NCI-H1417 (cell line): ENCODE measurements around the gene CPSF4.

Experiments
- DNase-seq, 3 experiments: peaks; one replicate each; lab custom pipeline; 2025; lab: John Stamatoyannopoulos, UW

Gene CPSF4

DNA sequence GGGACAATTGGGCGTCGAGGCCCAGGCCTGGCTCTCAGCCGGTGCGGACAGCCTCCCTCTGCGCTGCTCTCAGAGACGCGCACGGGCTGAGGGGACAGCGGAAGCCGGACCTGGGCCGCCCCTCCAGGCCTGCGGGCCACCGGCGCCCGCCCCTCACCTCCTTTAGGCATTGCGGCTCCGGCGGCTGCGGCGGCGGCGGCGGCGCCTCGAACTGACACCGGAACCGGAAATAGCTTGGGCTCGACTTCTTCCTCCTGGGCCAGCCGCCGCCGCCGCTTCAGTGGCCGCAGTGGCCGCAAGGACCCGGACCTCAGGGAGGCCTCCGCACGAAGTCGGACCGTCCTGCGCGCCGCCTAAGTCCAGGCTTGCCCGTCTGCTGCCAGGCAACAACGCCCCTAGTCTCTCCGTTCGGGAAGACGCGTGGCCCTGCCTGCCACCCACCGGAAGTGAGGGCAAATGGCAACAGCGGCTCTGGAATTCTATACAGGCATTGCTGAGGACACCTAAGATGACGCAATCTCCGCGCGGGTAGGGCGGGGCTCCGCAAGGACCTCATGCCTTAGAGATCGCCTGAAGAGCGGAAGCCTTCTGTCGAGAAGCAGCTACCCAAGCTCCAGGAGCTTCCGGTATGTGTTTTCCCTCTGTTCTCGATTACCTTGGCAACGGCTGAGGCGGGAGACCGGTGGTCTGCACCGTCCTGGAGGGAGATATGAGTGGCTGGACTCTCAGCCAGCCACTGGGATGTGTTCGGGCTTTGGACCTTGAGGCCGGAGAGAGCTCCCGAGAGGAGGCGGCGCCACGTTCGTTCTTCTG, 30.2 kb upstream of the CPSF4 start, which contains the start of the genes BUD31 and PDAP1:
Gene BUD31, plus strand, starts transcription at position 591 of the 813 bp plus-strand sequence. CDS start 2,124 bp downstream, outside the sequence.
Gene PDAP1, minus strand, starts transcription at position 219 of the 813 bp plus-strand sequence. Its CDS starts 49 bp downstream, at position 170.
- peak; percentile 97 to 99 (median 99) for DNase-seq

DNA sequence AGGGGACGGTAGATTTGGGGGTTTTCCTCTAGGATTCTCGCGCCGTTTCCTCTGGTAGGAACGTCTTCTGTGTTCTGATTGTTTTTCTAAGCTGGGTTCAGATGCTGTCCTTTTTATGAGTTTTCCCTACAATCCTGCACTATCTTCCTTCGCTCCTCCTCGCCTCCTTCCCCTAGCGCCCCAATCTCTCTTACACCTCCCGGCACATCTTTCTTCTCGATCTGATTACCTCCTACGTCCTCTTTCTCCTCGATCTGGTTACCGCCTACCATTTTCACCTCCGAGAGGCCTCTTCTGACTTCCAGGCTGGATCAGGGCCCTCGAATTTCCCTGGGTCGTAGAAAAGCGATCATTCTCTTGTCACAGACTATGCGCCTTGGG, 29.6 kb upstream of the CPSF4 start:
- DNase-seq: peak in 1 of 3 experiments; percentile 43

DNA sequence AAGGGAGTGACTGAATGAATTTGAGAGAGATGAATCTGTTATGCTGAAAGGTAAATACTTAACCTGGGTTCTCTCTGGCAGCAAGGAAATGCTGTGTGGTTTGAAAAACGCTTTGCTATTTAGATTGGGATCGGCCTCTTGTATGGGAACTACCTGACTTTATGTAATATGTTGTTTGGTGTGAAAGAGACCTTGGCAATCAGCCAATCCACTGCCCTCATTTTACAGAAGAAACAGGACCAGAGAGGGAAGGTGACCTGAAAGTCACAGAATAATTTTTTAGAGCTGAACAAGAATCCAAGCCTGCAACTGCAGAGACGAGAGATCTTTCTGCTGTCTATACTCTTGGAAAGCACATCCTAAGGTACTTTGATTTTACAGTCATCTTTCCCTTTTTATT, 28.9 kb upstream of the CPSF4 start:
- peak in 1 of 3 experiments; percentile 35 for DNase-seq

DNA sequence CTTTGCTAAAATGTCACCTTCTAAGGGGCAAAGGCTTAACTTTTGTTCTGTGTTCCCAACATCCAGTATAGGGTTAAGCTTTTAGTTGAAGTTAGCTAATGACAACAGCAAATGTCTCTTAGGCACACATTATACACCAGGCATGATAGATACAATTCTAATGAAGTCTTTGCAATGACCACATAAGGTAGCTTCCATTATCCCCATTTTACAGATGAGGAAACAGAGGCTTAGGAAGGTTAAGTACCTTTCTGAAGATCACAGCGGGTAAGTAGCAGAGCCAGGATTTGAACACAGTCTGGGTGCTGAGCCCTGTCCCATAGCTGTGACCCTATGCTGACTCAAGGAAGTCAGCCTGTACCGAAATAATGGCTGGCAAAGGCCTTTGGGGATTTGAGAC, 28.1 kb upstream of the CPSF4 start:
- DNase-seq: no peak

DNA sequence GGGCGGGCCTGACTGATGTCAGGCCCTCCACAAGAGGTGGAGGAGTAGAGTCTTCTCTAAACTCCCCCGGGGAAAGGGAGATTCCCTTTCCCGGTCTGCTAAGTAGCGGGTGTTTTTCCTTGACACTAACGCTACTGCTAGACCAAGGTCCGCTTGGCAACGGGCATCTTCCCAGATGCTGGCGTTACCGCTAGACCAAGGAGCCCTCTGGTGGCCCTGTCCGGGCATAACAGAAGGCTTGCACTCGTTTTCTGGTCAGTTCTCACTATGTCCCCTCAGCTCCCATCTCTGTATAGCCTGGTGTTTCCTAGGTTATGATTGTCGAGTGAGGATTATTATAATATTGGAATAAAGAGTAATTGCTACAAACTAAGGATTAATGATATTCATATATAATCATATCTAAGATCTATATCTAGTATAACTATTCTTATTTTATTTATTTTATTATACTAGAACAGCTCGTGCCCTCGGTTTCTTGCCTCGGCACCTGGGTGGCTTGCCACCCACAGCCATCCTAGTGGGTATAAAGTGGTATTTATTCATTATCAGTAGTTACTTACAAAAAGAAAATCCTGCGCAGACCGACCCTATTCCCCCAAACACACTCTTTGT, 23.1 kb upstream of the CPSF4 start:
- peak; percentile 10 to 31 (median 27) for DNase-seq

DNA sequence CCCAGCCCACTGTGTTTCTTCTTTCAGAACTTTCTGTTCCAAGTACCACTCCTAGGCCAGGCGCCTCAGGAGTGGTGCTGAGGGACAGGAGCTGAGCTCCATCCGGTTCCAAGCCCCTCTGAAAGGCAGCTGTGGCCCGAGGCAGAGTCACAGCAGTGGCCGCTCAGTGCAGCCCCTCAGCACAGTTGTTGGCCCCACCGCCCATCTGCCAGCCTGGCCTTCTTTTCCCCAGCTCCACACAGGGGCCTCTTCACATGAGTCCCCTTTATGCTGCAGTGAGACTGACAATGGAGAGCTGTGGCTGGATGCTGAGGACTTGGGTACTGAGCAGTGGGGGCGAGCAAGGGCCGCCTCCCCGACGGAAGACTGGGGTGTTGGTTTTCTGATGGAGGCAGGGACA, 20.5 kb upstream of the CPSF4 start:
- no peak for DNase-seq

DNA sequence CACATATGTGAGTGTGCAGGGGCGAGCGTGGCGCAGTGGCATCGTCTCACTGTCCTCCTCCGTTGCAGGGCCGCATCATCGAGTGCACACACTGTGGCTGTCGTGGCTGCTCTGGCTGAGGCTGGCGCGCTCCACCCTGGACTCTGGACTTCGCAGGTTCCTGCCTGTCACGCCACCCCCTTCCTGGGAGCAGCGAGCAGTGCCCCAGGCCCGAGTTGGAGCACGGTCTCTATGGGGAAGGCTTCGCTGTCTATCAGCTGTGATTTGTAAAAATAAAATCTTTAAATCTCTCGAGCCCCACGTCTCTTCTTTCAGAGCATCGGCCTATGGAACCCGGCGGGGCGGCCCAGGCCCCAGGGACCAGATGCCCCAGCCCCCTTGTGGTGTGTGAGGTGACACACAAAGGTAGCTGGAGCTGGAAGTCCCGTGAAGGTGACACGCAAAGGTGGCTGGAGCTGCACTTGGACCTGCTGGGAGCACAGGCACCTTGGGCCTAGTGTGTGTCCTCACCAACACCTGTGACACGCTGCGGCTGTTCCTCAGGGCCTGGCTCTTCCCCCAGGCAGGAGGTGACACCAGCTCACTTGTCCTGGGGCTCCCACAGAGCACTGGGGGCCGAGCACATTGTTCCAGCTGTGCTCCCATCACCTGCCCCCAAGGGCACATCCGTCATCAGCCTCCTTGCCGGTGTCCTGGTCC, 19.3 kb upstream of the CPSF4 start:
- no peak for DNase-seq

DNA sequence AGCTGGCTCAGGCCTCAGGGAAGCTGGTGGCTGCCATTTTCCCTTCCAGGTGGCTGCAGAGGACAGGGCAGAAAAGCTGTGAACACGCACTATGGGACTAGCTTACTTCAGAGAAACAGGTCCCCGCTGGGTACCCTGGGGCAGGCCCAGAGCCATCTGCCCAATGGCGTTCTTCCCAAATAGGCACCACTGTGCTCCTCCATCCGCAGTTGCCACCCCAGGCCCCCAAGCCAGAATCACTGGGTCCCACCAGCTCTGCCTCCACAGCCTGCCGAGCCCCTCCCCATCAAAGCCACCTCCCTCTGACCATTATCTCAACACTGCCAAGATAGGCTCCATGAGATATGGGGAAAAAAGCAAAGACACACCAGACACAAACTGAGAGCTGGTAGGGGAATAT, 18.5 kb upstream of the CPSF4 start:
- no peak for DNase-seq

DNA sequence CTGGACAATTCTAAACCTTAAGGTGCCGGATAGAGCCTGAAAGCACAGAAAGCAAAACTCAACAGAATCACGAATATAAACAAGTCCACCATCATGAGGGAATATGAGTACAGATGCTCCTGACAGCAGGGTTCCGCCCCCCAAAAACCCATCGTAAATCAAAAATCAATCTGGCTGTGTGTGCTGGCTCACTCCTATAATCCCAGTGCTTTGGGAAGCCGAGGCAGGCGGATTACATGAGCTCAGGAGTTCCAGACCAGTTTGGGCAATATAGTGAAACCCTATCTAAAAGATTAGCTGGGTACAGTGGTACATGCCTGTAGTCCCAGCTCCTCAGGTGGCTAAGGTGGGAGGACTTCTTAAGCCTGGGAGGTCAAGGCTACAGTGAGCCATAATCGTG, 17.8 kb upstream of the CPSF4 start:
- no peak for DNase-seq

DNA sequence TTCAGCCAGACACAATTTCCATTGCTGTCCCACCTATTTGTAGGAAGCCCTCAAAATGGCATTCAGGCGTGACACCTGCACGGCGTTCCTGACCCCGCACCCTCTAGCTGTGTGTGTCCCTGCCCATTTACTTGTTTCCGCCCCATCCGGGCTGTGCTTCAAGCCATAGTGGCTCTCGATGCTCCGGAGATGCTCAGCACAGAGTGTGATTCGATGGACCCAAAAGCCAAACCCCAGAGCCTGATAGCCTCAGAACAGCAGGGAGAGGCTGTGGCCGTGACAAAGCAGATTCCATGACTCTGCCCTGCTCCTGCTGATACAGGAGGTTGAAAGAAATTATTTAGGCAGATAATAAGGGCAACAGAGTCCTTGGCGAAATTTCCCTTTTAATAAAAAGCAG, 16.6 kb upstream of the CPSF4 start:
- peak; percentile 28 to 94 (median 63) for DNase-seq

DNA sequence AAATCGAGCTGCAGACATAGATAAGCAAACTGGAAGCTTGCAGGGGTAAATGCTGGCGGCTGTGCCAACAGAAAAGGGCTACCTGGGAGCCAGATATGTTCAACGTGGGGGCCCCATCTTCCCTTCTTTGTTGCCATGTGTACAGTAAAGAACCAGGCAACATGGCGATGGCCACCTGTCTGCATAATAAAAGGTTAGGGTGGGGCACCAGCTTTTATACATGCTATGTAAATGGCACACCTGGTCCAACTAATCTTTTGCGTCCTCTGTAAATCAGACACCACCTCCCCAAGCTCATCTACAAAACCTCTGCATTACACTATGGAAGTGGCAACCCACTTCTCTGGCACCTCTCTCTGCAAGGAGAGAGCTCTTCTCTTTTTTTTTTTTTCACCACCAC, 16.1 kb upstream of the CPSF4 start:
- DNase-seq: peak; percentile 30 to 88 (median 60)

DNA sequence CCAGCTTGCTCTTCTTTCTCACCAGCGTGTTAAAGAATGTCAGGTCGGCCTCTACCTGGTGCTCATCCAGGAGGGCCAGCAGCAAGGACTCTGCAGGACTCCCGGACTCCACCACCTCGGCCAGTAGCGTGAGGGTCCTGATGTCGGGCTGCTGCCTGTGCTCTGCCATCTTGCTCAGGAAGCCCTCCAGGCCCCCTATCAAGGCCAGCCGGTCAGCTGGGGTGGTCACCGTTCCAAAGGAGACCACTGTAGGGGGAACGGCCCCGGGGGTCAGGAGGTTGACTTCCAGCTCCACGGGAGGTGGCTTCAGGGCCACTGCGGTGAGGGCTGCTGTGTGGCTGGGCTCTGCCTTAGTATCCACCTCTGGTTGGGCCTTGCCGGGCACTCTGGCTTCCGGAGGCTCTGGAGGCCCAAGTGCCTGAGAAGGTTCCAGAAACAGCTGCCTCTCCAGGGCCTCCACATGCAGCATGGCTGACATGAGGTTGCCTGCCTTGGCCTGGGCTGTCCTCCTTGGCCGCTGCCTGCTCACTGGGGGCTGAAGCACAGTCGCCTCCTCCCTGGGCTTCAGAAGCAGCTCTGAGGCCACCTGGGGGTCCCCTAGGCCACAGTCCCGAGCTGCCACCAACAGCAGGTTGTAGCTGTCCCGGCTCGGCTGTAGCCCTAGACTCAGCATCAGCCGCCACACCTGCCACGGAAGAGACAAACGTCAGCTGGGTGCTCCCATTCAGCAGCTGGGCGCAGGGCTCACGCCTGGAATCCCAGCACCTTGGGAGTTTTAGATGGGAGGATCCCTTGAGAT, 13.6 kb upstream of the CPSF4 start:
- no peak for DNase-seq

DNA sequence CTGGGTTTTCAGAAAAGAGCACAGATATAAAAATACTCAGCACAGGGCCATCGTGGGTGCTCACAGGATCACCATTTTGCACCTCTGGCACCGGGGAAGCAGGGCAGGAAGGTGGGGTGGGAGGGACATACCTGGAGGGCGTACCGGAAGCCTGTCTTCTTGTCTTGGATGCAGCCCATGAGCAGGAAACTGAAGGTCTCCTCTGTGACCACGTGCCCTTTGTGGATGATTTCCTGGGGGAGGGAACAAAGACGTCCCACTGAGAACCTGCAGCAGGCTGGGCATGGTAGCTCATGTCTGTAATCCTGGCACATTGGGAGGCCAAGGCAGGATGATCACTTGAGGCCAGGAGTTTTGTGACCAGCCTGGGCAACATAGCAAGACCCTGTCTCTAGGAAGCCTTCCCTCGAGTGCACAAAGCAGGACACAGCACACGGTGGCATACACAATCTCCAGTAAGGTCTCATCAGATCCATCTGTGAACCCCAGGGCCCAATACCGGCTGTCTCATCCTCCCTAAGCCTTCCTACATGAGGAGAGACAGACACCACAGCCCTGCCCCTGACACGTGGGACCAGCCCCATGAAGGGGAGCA, 9.7 kb upstream of the CPSF4 start:
- DNase-seq: no peak

DNA sequence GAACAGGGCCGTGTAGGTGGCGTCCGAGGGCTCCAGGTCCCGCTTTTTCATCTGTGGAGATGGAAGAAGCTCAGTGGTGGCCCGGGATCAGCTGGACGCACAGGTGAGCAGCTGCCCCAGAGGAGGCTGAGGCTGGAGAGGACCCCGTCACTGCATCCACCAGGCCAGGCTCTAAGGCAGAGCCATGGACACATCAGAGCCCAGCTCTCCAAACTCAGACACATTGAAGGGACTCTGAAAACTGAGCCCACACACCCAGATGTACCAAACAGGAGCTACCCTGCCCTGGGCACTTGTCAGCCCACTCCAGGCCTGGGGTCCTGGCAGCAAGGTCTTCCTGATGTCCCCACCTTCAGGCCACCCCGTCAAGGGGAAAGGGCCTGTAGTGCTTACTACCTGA, 9.0 kb upstream of the CPSF4 start:
- no peak for DNase-seq

DNA sequence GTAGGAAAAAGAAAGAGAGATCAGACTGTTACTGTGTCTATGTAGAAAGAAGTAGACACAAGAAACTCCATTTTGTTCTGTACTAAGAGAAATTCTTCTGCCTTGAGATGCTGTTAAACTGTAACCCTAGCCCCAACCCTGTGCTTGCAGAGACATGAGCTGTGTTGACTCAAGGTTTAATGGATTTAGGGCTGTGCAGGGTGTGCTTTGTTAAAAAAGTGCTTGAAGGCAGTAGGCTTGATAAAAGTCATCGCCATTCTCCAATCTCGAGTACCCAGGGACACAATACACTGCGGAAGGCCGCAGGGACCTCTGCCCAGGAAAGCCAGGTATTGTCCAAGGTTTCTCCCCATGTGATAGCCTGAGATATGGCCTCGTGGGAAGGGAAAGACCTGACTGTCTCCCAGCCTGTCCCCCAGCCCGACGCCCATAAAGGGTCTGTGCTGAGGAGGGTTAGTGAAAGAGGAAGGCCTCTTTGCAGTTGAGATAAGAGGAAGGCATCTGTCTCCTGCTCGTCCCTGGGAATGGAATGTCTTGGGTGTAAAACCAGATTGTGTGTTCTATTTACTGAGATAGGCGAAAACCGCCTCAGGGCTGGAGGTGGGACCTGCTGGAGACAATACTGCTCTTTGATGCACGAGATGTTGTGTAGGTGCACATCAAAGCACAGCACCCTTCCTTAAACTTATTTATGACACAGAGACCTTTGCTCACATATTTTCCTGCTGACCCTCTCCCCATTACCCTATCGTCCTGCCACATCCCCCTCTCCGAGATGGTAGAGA, 6.8 kb upstream of the CPSF4 start:
- DNase-seq: peak in 1 of 3 experiments; percentile 9

DNA sequence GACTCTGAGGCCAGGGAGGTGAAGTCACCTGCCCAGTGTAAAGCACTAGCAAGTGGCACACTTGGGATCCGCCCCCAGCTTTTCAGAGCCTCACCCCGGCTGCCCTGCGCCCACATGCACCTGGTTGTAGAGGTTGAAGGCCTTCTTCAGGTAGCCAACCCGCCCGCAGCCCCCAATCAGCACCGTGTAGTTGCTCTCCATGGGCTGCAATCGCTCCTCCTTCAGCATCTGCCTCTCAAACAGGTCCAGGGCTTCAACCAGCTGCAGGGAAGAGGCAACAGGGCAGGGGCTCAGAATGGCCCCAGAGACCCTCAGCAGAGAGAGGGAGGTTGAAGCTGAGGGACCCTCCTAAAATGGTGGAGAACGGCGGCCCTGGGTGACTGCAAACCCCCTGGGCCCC, 5.6 kb upstream of the CPSF4 start:
- no peak for DNase-seq

DNA sequence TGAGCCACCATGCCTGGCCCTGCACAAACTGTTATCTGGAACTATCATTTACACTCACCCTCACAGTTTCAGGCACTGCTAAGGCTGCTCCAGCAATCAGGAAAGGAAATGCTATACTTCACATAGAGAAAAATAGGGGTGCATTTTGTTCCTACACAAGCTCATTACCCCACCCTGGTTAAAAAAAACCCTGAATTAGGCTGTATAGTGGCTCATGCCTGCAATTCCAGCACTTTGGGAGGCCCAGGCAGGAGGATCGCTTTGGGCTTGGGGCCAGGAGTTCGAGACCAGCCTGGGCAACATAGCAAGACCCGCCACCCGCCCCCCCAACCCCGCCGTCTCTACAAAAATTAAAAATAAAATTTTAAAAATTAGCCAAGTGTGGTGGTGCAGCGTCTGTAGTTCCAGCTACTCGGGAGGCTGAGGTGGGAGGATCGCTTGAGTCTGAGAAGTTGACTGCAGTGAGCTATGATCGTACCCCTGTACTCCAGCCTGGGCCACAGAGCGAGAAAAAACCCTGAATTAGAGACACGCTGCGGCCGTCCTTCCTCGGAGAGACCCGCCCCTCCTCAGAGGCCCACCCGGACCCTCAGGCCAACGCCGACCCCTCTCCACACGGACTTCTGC, 684 bp upstream of the CPSF4 start:
- no peak for DNase-seq

DNA sequence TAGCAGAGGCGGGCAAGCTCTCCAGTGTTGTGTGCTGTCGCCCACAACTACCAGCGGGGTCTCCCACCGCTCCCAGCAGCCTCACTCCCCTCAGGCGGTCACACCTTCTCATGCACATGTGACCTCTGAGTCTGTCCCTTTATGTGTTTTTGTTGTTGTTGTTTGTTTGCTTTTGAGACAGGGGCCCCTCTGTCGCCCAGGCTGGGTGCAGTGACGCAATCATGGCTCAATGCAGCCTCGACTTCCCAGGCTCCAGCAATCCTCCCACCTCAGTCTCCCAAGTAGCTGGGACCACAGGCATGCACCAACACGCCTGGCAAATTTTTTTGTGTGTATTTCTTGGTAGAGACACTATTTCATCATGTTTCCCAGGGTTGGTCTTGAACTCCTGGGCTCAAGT, 1.5 kb downstream of the CPSF4 start:
- DNase-seq: no peak

DNA sequence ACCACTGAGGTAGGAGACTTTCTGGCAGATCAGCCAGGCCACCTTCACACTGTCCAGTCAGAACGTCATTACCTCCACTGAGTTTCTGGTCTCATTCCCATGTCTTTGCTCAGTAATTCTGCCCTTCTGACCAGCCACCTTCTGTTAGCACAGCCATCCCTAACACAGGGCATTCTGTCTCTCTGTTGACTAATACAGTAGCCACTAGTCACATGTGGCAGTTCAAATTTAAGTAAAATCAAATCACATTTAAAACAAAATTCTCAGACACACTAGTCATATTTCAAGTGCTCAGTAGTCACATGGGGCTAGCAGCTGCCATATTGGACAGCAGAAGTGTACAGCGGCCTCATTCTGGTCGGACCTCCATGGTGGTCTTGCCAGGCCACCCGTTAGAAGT, 7.4 kb downstream of the CPSF4 start:
- DNase-seq: no peak

DNA sequence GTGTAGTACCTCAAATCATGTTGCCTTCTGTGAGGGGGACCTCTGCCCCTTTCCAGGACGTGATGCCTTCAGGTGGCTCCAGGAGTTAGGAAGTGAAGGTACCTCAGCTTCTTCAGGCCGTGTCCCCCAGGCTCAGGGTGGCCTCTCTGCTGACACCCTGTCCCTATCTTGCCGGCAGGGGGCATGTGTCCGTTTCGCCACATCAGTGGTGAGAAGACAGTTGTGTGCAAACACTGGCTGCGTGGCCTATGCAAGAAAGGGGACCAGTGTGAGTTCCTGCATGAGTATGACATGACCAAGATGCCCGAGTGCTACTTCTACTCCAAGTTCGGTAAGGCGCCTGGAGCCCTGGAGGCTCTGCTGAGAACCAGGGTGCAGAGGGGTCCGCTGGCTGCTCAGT, 9.2 kb downstream of the CPSF4 start:
- DNase-seq: no peak
